HCT116 (cell line): Measurements from ENCODE around the gene SERTAD1. TPM values are rescaled to one million over a fixed set of nuclear protein-coding genes. Genes with fewer than 3 reads are reported as not detected.

ENCODE experiments used
- ATAC-seq: fragments of 200-7000 bp; cut with Tn5 transposase; 2 replicates; pipeline ENCODE4 v1.9.1; 2020; ENCODE audit warnings: mild to moderate bottlenecking, moderate library complexity
- BruUV-seq: library from RNA; stranded (reverse); fragments of 400-500 nt; replicated peaks from 2 replicates; lab custom pipeline; 2021; lab: Mats Ljungman, UMichigan
- CTCF ChIA-PET: fragments of 300-600 bp; sonication (Branson Sonifier 250); formaldehyde crosslinking; loops from one replicate; lab custom pipeline; 2021; ENCODE audit warnings: antibody characterized with exemption; lab: Charles Lee
- POLR2A ChIA-PET: fragments of 300-600, 350-600 bp; sonication (Branson Sonifier 250); formaldehyde crosslinking; loops from one replicate; lab custom pipeline; 2021; ENCODE audit warnings: antibody characterized with exemption; lab: Charles Lee
- RAD21 ChIA-PET, 2 experiments: fragments of 300-600 bp; sonication (Branson Sonifier 250); formaldehyde crosslinking; loops; one replicate each; lab custom pipeline; 2023; ENCODE audit warnings: low total read pairs in 2 of 2; ENCODE audit not compliant: uncharacterized antibody in 2 of 2, unreplicated experiment in 2 of 2, low non-redundant PET in 1 of 2; lab: Charles Lee
- DNase-seq: peaks from one replicate; pipeline ENCODE4 v3.0.0-alpha.2; 2010; ENCODE audit warnings: low read depth, low spot score
- H2AFZ ChIP-seq: fragments of 200-600 bp; shearing (Covaris generic), sonication (generic); 2 replicates; pipeline ENCODE4 v1.6.1; 2017; ENCODE audit warnings: low read depth, mixed run types, mixed read lengths, antibody characterized with exemption, low read length; ENCODE audit not compliant: poor library complexity, severe bottlenecking
- H3K27ac ChIP-seq: 2 replicates; pipeline ENCODE4 v1.5.1; 2012; ENCODE audit warnings: low read depth, low read length
- H3K27me3 ChIP-seq: fragments of 200-600 bp; sonication (generic); 2 replicates; pipeline ENCODE4 v1.6.1; 2016; ENCODE audit warnings: mixed run types, low read length, mixed read lengths; ENCODE audit not compliant: insufficient read depth
- H3K36me3 ChIP-seq, 2 experiments: fragments of 200-500 bp in 1 of 2; fragments of 200-600 bp in 1 of 2; sonication (Bioruptor generic) in 1 of 2; sonication (generic) in 1 of 2; 2 replicates each; pipeline versions ENCODE4 v1.5.1 to v1.6.1; 2014 to 2016; ENCODE audit warnings: low read length in 2 of 2, inconsistent platforms in 1 of 2, mixed read lengths in 1 of 2, mixed run types in 1 of 2; ENCODE audit not compliant: insufficient read depth in 2 of 2, control insufficient read depth in 1 of 2
- H3K4me1 ChIP-seq, 2 experiments: fragments of 200-600 bp in 1 of 2; sonication (generic) in 1 of 2; 2 replicates each; pipeline versions ENCODE4 v1.5.1 to v1.6.1; 2012 to 2017; ENCODE audit warnings: low read length in 2 of 2, inconsistent platforms in 1 of 2, mild to moderate bottlenecking in 1 of 2, mixed read lengths in 1 of 2, mixed run types in 1 of 2, moderate library complexity in 1 of 2; ENCODE audit not compliant: insufficient read depth in 2 of 2, control insufficient read depth in 1 of 2
- H3K4me2 ChIP-seq: fragments of 200-600 bp; sonication (generic); 2 replicates; pipeline ENCODE4 v1.6.1; 2017; ENCODE audit warnings: mixed run types, low read length, mixed read lengths
- H3K4me3 ChIP-seq, 2 experiments: fragments of 200-600 bp in 1 of 2; sonication (generic) in 1 of 2; replicated peaks in 1 of 2; 2 replicates each; pipeline ENCODE4 v1.5.1; 2011 to 2016; ENCODE audit warnings: low read length in 2 of 2, control low read depth in 1 of 2, low read depth in 1 of 2, mild to moderate bottlenecking in 1 of 2, mixed read lengths in 1 of 2, mixed run types in 1 of 2
- H3K79me2 ChIP-seq: fragments of 200-600 bp; sonication (generic); 2 replicates; pipeline ENCODE4 v1.6.1; 2017; ENCODE audit warnings: mild to moderate bottlenecking, mixed run types, low read length, moderate library complexity, mixed read lengths; ENCODE audit not compliant: insufficient read depth
- H3K9ac ChIP-seq: fragments of 200-600 bp; sonication (generic); 2 replicates; pipeline ENCODE4 v1.6.1; 2016; ENCODE audit warnings: low read length, mixed read lengths
- H3K9me2 ChIP-seq: fragments of 200-600 bp; sonication (generic), shearing (Covaris generic); 2 replicates; pipeline ENCODE4 v1.6.1; 2017; ENCODE audit warnings: mixed run types, mild to moderate bottlenecking, moderate library complexity; ENCODE audit not compliant: insufficient read depth
- H3K9me3 ChIP-seq, 2 experiments: fragments of 200-500 bp in 1 of 2; fragments of 200-600 bp in 1 of 2; sonication (Bioruptor generic) in 1 of 2; sonication (generic) in 1 of 2; 2 replicates each; pipeline ENCODE4 v1.6.1; 2014 to 2017; ENCODE audit warnings: low read length in 2 of 2, mixed read lengths in 2 of 2, inconsistent platforms in 1 of 2, low read depth in 1 of 2, mild to moderate bottlenecking in 1 of 2, mixed run types in 1 of 2, moderate library complexity in 1 of 2; ENCODE audit not compliant: control insufficient read depth in 1 of 2, insufficient read depth in 1 of 2
- H4K20me1 ChIP-seq: fragments of 200-600 bp; sonication (generic), shearing (Covaris generic); 2 replicates; pipeline ENCODE4 v1.6.1; 2017; ENCODE audit warnings: mixed run types, mild to moderate bottlenecking, moderate library complexity; ENCODE audit not compliant: insufficient read depth
- CBX3 ChIP-seq: IDR thresholded peaks from 2 replicates; pipeline ENCODE4 v1.6.1; 2012; ENCODE audit warnings: low read depth
- JUND ChIP-seq: IDR thresholded peaks from 2 replicates; pipeline ENCODE4 v1.6.1; 2012
- POLR2AphosphoS5 ChIP-seq: IDR thresholded peaks from 2 replicates; pipeline ENCODE4 v1.6.1; 2011; ENCODE audit warnings: mild to moderate bottlenecking, low read depth, low read length, moderate library complexity
- ZNF274 ChIP-seq: fragments of 200-500 bp; sonication (Bioruptor generic); IDR thresholded peaks from 2 replicates; pipeline ENCODE4 v1.6.1; 2014; ENCODE audit warnings: mild to moderate bottlenecking, low read depth, low read length, inconsistent platforms
- intact Hi-C: fragments of 100-400 bp; cut with micrococcal nuclease; formaldehyde crosslinking; loops from 2 replicates; pipeline ENCODE4 v1.10.0; 2022
- total RNA-seq: library from RNA; stranded (reverse); gene quantifications from one replicate; pipeline ENCODE4 v1.2.1, GENCODE V29; 2021; ENCODE audit not compliant: unreplicated experiment

The SERTAD1 gene
- total RNA-seq, 1 experiment from 2014 or later: 30.3 TPM

- Histone ChIP-seq H4K20me1 (no peaks in the 10 kb centered on the region), H3K4me2 (peak overlapping the region; percentile 96), H3K4me3 (no peak overlapping the region), H3K27ac (peak overlapping the region; percentile 99), H3K9me2 (no peaks in the 10 kb centered on the region), H3K9ac (peak overlapping the region; percentile 90), H3K36me3 (peaks cover 5 to 13% of the 10 kb centered on the region in 2 experiments; a peak in 2 of 4 replicates), H3K79me2 (peaks cover 35% of the 10 kb centered on the region), H3K27me3 (no peaks in the 10 kb centered on the region), H3K4me1 (peaks cover 32 to 75% of the 10 kb centered on the region in 2 experiments), H2AFZ (no peak overlapping the region), H3K9me3 (no peaks in the 10 kb centered on the region)
- TF ChIP-seq CBX3 (no peak), JUND (no peak), ZNF274 (no peak), POLR2AphosphoS5 (0 out of 2 replicates have a peak, but pooled peaks have one; percentile 7)
- intact Hi-C loops: loop anchor here (5.0 kb wide), 1 partner anchor 180 kb away; the partner anchor contains the start of gene LTBP4
- BruUV-seq: no TSS peak
- ChIA-PET RAD21 (interaction anchor here in 1 of 2 experiments (0.7 kb wide), 1 partner anchor 44 kb away, joined by 3 read pairs; the partner anchor contains the start of gene BLVRB), CTCF (interaction anchor here (1.3 to 2.1 kb wide), 4 partner anchors 27 to 117 kb away, joined by 3 to 21 read pairs (median 9); partner anchors contain the start of gene BLVRB), POLR2A (interaction anchor here (0.9 to 1.5 kb wide), 2 partner anchors 10 to 42 kb away, joined by 4 read pairs; no protein-coding TSS in a partner anchor)
- no peak for ATAC-seq
- no peak for DNase-seq
These were observed 3.6 kb downstream of the SERTAD1 start for GRCh38 chr19:40421993-40422747.
